ENCODE results near the gene MYRFL. TPM values are rescaled to one million over a fixed set of nuclear protein-coding genes. Genes with fewer than 3 reads are reported as not detected.

The MYRFL gene
- total and polyA plus RNA-seq, 2 of the 8 experiments (the other 6 are each of a cell fraction or from before 2014, with no cell fraction given): 1.1 to 2.0 TPM

DNA sequence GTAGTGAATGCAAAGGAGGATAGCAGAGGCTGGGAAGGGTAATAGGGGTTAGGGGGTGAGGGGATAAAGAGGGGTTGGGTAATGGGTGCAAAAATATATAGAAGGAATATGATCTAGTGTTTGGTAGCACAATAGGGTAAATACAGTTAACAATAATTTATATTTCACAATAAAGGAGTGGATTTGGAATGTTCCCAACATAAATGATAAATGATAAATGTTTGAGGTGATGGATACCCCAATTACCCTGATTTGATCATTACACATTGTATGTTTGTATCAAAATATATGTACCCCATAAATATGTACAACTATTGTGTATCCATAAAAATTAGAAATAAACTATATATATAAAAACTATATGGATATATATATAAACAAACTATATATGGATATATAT is 999 bp upstream of the MYRFL start:
- H3K23me2 ChIP-seq (ENCODE audit: low read depth, low read length): no peaks in the 10 kb centered on the region
- H3K79me2 ChIP-seq (ENCODE audit: control insufficient read depth in 1 of 2, insufficient read depth in 2 of 2, low read length in 2 of 2): no peaks in the 10 kb centered on the region
- no peak overlapping the region for H3K23ac ChIP-seq (ENCODE audit: insufficient read length)
- H2BK12ac ChIP-seq (ENCODE audit: low read depth, low read length): no peak overlapping the region
- no peak overlapping the region for H2AFZ ChIP-seq (ENCODE audit: low read length)
- no peak overlapping the region for H3K9ac ChIP-seq (replicated peaks in 1 of 4; ENCODE audit: extremely low read depth in 1 of 4, low read depth in 3 of 4, low read length in 3 of 4)
- no peak overlapping the region for H3K18ac ChIP-seq (ENCODE audit: extremely low read depth, low read length)
- H2BK5ac ChIP-seq (ENCODE audit: low read depth, low read length): no peak overlapping the region
- no peak overlapping the region for H3K56ac ChIP-seq (replicated peaks; ENCODE audit: insufficient read length, low read depth, low read length)
- no peak overlapping the region for H2BK20ac ChIP-seq (ENCODE audit: low read length)
- H3K4me1 ChIP-seq (replicated peaks in 1 of 4; ENCODE audit: control insufficient read depth in 3 of 4, insufficient read depth in 4 of 4, low read length in 3 of 4): no peaks in the 10 kb centered on the region; a peak in 1 of 7 replicates
- no peak for DNase-seq (ENCODE audit: low read depth in 1 of 2, low spot score in 2 of 2)
- no peak overlapping the region for H4K8ac ChIP-seq (ENCODE audit: extremely low read depth, insufficient read depth, low read length)
- H3K14ac ChIP-seq (ENCODE audit: insufficient read length): no peak overlapping the region
- H3K9me3 ChIP-seq (ENCODE audit: insufficient read depth in 2 of 2, low read depth in 1 of 2, low read length in 1 of 2): no peaks in the 10 kb centered on the region
- H3K4ac ChIP-seq (replicated peaks; ENCODE audit: insufficient read length, low read depth, low read length): no peak overlapping the region
- H3K4me2 ChIP-seq (ENCODE audit: insufficient read depth in 1 of 2, low read depth in 2 of 2, low read length in 2 of 2): no peak overlapping the region
- CTCF ChIA-PET (ENCODE audit: partially characterized antibody): no interaction called here
- H3K4me3 ChIP-seq (ENCODE audit: extremely low read depth in 1 of 4, insufficient read depth in 2 of 4, low read depth in 3 of 4, low read length in 4 of 4): no peak overlapping the region
- FAIRE-seq: no peak
- H2AK5ac ChIP-seq (ENCODE audit: low read depth, low read length): no peak overlapping the region
- no peaks in the 10 kb centered on the region for H3K79me1 ChIP-seq (ENCODE audit: low read depth, low read length)
- POLR2A ChIA-PET (ENCODE audit: partially characterized antibody): no interaction called here
- no peak overlapping the region for H4K5ac ChIP-seq (ENCODE audit: insufficient read length, low read depth, low read length)
- no peak overlapping the region for H3K27ac ChIP-seq (ENCODE audit: low read depth, low read length)
- H3K36me3 ChIP-seq (ENCODE audit: control insufficient read depth in 2 of 4, insufficient read depth in 4 of 4, low read length in 3 of 4): no peaks in the 10 kb centered on the region
- no peaks in the 10 kb centered on the region for H3K27me3 ChIP-seq (replicated peaks in 1 of 4; ENCODE audit: control insufficient read depth in 3 of 4, extremely low read depth in 1 of 4, insufficient read depth in 3 of 4, low read length in 3 of 4)
- H4K20me1 ChIP-seq (replicated peaks in 1 of 2; ENCODE audit: control insufficient read depth in 1 of 2, insufficient read depth in 2 of 2, low read length in 2 of 2): no peaks in the 10 kb centered on the region
- no peak overlapping the region for H2BK15ac ChIP-seq (ENCODE audit: low read length)
- H2BK120ac ChIP-seq (replicated peaks; ENCODE audit: low read depth, low read length): no peak overlapping the region
- no peak overlapping the region for H4K91ac ChIP-seq (replicated peaks; ENCODE audit: insufficient read length, low read length)
- TF ChIP-seq POLR2A (IDR thresholded peaks at IDR 0.05; ENCODE audit: control extremely low read depth in 1 of 2, low read depth in 2 of 2, low read length in 2 of 2) (no peak), CBX5 (IDR thresholded peaks at IDR 0.05; ENCODE audit: low read depth, low read length) (no peak), CREB1 (IDR thresholded peaks at IDR 0.05) (no peak), MAX (IDR thresholded peaks at IDR 0.05) (no peak)
- TF ChIP-seq, protein P1, sequence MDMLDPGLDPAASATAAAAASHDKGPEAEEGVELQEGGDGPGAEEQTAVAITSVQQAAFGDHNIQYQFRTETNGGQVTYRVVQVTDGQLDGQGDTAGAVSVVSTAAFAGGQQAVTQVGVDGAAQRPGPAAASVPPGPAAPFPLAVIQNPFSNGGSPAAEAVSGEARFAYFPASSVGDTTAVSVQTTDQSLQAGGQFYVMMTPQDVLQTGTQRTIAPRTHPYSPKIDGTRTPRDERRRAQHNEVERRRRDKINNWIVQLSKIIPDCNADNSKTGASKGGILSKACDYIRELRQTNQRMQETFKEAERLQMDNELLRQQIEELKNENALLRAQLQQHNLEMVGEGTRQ (IDR thresholded peaks at IDR 0.05; ENCODE audit: low read length): no peak
